HPDE6-E6E7 (cell line): ENCODE data around the gene IRAK3.
"Not testable (repeated sequence)": the region's sequence is repeated elsewhere in the genome, so short reads cannot be mapped to it uniquely, and the experiment has no call there.

Experiments
- DNase-seq: peaks from one replicate; pipeline ENCODE4 v3.0.0; 2011; ENCODE audit warnings: missing footprints; ENCODE audit errors: extremely low spot score

IRAK3 gene

DNA sequence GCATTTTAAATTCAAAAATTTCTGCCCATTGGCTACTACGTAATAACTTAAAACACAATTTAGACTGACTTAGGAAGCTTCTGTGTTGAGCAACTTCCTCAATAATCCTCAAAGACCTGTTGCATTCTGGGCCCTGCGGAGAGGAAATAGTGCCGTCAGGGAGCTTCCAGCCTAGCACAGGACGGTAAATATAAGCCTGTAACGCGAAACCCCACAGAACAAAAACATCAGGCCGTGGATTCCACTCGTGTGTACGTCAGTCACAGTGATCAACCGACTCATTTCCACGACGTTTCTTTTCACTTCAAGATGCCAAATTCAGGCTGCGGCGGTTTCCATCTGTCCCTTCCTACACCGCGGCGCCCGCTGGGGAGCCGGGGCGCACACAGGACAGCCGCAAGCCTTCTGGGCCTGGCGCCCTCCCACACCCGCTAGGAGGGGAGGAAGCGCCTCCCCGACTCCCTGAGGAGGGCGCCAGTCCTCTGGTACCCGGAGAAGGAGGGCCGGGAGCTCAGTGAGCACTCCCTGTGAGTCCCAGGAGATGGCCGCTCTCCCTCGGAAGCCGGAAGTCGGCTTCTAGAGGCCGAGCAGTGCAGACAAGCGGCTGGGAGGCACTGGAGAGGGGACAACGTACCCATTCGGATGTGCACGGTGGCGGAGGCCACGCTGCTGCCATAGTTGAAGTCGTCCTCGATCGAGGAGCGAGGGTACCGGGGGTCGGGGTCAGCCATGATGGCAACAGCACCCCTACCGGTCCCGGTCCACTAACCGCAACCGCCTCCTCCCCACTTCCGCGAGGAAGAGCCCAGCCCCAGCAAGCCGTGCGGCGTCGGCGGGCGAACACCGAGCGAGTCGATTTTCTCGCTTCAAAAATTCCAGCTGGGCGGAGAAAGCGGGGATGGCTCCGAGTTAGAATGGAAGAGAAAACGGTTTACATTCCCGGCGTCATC lies 19.5 kb upstream of the IRAK3 start, which contains the start of gene TMBIM4:
TMBIM4 (minus strand) TSS at position 776 of the 950 bp plus-strand sequence; CDS start at position 731, 45 bp downstream.
- DNase-seq = peak; percentile 79

GRCh38 chr12:66170606-66171005 lies 18.4 kb upstream of the IRAK3 start:
- no peak for DNase-seq

DNA sequence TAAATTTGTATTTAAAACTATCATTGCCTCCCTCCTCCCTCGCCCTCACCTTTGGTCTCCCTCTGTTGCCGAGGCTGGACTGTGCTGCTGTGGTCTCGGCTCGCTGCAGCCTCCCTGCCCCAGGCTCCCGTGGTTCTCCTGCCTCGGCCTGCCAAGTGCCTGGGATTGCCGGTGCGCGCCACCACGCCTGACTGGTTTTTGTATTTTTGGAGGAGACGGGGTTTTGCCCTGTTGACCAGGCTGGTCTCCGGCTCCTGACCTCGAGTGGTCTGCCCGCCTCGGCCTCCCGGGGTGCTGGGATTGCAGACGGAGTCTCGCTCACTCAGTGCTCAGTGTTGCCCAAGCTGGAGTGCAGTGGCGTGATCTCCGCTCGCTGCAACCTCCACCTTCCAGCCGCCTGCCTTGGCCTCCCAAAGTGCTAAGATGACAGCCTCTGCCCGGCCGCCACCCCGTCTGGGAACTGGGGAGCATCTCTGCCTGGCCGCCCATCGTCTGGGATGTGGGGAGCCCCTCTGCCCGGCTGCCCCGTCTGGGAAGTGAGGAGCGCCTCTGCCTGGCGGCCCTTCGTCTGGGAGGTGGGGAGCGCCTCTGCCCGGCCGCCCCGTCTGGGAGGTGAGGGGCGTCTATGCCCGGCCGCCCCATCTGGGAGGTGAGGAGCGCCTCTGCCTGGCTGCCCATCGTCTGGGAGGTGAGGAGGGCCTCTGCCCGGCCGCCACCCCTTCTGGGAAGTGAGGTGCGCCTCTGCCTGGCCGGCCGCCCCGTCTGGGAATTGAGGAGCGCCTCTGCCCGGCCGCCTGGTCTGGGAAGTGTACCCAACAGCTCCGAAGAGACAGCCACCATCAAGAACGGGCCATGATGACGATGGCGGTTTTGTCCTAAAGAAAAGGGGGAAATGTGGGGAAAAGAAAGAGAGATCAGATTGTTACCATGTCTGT lies 14.4 kb upstream of the IRAK3 start:
- not testable (repeated sequence) for DNase-seq

DNA sequence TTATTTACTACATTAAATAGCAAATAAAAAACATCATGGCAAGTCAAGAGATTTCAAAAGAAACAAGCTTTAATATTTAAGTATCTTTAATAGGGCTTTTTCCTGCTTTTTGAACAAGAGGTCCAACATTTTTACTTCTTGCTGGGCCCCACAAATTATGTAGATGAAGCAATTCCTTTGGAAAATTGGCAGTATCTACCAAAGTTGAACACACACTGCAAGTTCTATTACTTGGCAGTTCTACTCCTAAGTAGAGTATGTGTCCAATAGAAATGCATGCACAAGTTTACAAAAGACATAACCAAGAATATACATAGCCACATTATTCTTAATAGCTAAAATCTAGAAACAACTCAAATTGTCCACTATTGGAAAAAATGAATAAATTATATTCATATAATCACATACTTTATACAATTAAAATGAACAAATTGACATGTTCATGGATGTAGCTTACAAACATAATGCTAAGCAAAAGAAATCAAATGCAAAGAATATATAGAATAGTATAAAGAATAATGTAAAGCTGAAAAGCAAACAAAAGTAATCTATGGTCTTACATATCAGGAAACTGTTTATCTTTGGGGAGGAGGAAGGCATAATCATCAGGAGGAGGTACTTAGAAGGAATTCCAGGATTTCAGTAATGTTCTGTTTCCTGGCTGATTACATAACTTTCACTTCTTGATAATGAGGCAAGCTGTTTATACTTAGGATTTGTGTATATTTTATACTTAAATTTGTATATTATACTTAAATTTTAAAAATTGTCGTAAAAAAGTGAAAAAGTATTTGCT lies 12.7 kb upstream of the IRAK3 start:
- DNase-seq = no peak

DNA sequence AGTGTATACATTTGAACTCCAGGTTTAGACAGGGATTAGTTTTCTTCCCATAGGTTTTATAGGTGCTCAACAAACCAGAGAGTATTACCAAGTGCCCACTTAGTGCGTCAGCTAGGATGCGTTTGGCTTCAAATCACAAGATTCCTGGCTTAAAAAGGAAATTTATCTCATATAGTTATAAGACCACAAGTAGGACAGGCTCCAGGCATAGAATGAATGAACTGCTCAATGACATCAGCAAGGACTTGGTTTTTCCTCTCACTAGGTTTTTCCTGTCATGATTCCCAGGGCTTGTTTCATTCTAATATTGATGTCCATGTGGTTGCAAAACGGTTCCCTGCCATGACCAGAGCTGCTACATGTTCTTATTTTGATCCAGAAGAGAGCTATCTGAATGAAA lies 6.1 kb upstream of the IRAK3 start:
- no peak for DNase-seq

GRCh38 chr12:66184822-66185221 lies 4.2 kb upstream of the IRAK3 start:
- not testable (repeated sequence) for DNase-seq

- no peak for DNase-seq
These were observed 2.0 kb upstream of the IRAK3 start for GRCh38 chr12:66187036-66187435.

GRCh38 chr12:66187821-66188220 lies 1.2 kb upstream of the IRAK3 start:
- DNase-seq = no peak

DNA sequence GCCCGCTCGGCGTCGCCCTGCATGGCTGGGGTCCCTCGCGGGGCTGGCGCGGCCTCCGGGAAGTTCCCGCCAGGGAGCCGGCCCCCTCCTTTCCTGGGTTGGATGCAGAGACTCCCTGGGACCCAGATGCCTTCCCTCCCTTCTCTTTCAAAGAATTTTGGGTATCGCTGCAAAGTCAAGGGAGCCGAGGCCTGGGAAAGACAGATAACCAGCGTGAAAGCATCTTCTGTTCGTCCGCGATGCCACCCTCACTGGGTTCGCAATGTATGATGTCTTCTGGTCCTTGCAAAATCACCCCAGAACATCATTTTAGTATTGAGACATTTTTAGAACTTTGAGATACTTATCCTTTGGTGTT lies 451 bp downstream of the IRAK3 start:
- no peak for DNase-seq

GRCh38 chr12:66189889-66190288 lies 875 bp downstream of the IRAK3 start:
- DNase-seq = no peak

- DNase-seq = peak; percentile 25
These were observed 1.7 kb downstream of the IRAK3 start for GRCh38 chr12:66190519-66191370.

GRCh38 chr12:66191547-66192126 lies 2.6 kb downstream of the IRAK3 start:
- DNase-seq = no peak

- DNase-seq = no peak
These were observed 5.1 kb downstream of the IRAK3 start for GRCh38 chr12:66194122-66194521.

- no peak for DNase-seq
These were observed 6.2 kb downstream of the IRAK3 start for GRCh38 chr12:66195242-66195641.

GRCh38 chr12:66196806-66197205 lies 7.8 kb downstream of the IRAK3 start:
- DNase-seq = no peak

DNA sequence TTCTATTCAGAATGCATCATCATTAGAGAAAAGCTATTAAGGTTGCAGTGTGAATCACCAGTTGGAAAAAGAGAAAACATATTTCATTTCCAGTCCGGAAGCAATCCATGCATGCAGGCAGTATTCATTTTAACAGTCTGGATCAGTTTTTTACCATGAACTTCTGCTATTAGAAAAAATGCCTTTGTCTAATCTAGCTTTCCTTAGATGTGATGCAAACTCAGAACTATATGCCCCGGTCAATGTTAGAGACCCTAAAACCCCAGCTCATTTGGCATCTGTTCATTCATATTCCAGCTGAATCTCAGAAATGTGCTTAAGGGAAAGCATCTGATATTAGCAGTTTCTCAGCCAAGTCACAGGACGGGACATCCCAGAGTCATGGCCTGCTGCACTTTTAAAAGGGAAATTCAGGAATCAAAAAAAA lies 8.5 kb downstream of the IRAK3 start:
- no peak for DNase-seq

DNA sequence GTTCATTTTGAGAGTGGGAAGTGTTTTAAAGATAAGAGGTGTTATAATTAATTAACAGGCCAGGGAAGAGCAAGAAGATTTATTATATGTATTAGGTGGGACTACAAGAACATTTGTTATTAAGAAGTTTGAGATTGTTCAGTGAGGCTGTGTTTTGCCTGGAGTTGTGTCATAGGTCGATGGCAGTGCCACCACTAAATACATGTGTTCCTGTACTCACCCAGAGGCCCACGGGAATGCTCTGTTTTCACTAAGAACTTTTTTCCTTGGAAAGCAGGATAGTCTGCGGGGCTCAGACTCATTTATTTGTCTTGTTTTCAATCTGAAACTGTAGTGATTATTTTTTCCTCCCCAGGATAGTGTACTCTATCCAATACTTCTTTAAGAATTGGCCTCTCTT lies 10.1 kb downstream of the IRAK3 start:
- no peak for DNase-seq

GRCh38 chr12:66199831-66200509 lies 11.0 kb downstream of the IRAK3 start:
- DNase-seq = no peak

DNA sequence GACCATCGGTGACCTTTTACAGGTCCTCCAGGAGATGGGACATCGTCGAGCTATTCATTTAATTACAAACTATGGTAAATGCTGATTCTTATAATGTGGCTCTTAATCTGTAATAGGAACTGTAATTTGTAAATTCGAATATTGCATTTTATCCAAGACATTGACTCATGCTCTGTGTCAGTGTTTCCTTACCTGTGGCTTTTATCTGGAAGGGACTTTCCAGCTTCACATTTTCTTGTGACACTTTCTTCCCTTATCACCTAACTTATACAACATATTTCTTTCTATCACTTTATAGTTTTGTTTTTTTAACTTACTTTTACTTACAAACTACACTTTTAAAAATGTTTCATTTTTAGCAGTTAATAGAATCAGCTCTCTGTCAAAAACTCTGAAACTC lies 14.8 kb downstream of the IRAK3 start:
- DNase-seq = no peak

DNA sequence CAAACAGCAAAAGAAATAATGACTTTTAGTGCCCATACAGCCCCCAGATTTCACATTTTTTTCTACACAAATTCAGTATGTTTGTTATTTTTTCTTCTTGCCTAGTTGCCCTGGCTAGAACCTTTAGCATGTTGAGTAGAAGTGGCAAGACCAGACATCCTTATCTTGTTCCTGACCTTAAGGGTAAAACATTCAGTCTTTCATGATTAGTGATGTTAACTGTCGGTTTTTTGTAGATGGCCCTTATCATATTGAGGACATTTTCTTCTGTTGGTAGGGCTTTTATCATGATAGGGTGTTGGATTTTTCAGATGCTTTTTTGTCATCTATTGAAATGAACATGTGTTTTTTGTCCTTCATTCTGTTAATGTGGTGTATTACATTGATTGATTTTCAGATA lies 17.1 kb downstream of the IRAK3 start:
- DNase-seq = no peak
